HG02938 (cell line): ENCODE results near the gene BAX.

Experiments used
- ATAC-seq: cut with Tn5 transposase; IDR thresholded peaks from one replicate; pipeline ENCODE4 v1.9.1; 2021; ENCODE audit warnings: mild to moderate bottlenecking, moderate library complexity; ENCODE audit not compliant: unreplicated experiment

BAX gene

DNA sequence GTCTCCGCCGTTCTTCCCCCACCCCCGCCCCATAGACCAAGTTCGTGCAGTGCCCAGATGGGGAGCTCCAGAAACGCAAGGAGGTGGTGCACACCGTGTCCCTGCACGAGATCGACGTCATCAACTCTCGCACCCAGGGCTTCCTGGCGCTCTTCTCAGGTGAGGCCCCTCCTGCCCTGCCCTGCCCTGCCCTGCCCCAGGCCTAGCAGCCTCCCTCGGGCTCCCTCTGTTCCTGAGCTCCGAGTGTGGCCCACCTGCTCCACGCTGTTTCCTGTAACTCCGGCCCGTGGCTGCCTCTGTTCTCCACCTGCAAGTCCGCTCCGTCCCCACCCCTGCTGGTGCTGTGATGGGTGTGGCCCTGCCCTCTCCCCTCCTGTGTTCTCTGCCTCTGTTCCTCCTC is 55.8 kb downstream of the BAX start:
- no peak for ATAC-seq

DNA sequence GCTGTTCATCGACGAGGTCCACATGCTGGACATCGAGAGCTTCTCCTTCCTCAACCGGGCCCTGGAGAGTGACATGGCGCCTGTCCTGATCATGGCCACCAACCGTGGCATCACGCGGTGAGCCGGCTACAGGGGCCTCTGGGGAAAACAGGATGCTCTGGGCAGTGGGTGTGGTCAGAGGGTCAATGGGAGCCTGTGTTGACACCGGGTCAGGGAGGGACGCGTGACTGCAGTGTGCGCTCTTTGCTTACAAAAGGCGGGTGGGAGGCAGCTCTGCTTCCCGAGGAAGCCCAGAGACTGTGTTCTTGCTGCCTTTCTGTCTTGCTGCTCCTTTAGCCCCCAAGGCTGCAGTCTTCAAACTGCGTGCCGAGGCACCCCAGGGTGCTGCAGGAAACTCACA is 56.5 kb downstream of the BAX start:
- no peak for ATAC-seq
